H1 (cell line): ENCODE data around the gene PITPNC1.

Experiments used
- CEBPB ChIP-seq: IDR thresholded peaks from 2 replicates; pipeline ENCODE4 v1.6.1; 2012; ENCODE audit warnings: low read depth, low read length
- EZH2 ChIP-seq: fragments of 200-600 bp; sonication (generic); IDR thresholded peaks from 2 replicates; pipeline ENCODE4 v1.7.1; 2012; ENCODE audit warnings: low read depth, mild to moderate bottlenecking, moderate library complexity, low read length, inconsistent platforms; ENCODE audit not compliant: severe bottlenecking
- GTF2F1 ChIP-seq: IDR thresholded peaks from 2 replicates; pipeline ENCODE4 v1.6.1; 2012; ENCODE audit warnings: low read depth, low read length, improper control_type of control experiment, borderline replicate concordance
- HDAC6 ChIP-seq: IDR thresholded peaks from one replicate; pipeline ENCODE4 v1.7.1; 2012; ENCODE audit warnings: low read depth, mild to moderate bottlenecking, inconsistent platforms, low read length, moderate library complexity
- POLR2A ChIP-seq, 2 experiments: IDR thresholded peaks; 1 replicate in 1 of 2; 2 replicates in 1 of 2; pipeline ENCODE4 v1.6.1; 2011; ENCODE audit warnings: low read depth in 2 of 2, low read length in 2 of 2, mild to moderate bottlenecking in 2 of 2; ENCODE audit errors: control extremely low read depth in 1 of 2
- POU5F1 ChIP-seq: IDR thresholded peaks from 2 replicates; pipeline ENCODE4 v1.6.1; 2011; ENCODE audit warnings: low read depth, mild to moderate bottlenecking, low read length, moderate library complexity
- YY1 ChIP-seq: IDR thresholded peaks from 2 replicates; pipeline ENCODE4 v1.6.1; 2011; ENCODE audit warnings: low read depth, mild to moderate bottlenecking, low read length
- TF ChIP-seq, protein P1 (sequence below), 3 experiments: IDR thresholded peaks; 1 replicate in 2 of 3; 2 replicates in 1 of 3; pipeline versions ENCODE4 v1.5.1 to v1.6.1; 2011; ENCODE audit warnings: low read length in 3 of 3, mild to moderate bottlenecking in 3 of 3, inconsistent platforms in 2 of 3, low read depth in 1 of 3, moderate library complexity in 1 of 3; ENCODE audit not compliant: insufficient read depth in 1 of 3; ENCODE audit errors: control extremely low read depth in 1 of 3

DNA sequence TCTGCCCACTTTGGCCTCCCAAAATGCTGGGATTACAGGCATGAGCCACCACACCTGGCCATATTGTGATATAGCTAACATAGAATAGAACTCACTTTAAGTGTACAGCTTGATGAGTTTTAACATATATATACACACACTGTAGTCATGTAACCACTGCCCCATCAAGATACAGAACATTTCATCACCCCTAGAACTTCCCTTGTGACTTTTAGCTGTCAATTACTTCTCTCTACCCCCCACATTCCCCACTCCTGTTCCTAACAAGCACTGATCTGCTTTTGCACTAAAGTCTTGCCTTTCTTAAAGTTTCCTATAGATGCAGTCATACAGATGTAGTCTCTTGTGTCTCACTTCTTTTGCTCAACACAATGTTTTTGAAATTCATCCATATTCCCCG lies 93.1 kb downstream of the PITPNC1 start:
- no peak for TF ChIP-seq CEBPB
- TF ChIP-seq YY1, result no peak
- TF ChIP-seq, protein P1, sequence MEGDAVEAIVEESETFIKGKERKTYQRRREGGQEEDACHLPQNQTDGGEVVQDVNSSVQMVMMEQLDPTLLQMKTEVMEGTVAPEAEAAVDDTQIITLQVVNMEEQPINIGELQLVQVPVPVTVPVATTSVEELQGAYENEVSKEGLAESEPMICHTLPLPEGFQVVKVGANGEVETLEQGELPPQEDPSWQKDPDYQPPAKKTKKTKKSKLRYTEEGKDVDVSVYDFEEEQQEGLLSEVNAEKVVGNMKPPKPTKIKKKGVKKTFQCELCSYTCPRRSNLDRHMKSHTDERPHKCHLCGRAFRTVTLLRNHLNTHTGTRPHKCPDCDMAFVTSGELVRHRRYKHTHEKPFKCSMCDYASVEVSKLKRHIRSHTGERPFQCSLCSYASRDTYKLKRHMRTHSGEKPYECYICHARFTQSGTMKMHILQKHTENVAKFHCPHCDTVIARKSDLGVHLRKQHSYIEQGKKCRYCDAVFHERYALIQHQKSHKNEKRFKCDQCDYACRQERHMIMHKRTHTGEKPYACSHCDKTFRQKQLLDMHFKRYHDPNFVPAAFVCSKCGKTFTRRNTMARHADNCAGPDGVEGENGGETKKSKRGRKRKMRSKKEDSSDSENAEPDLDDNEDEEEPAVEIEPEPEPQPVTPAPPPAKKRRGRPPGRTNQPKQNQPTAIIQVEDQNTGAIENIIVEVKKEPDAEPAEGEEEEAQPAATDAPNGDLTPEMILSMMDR (IDR thresholded peaks at IDR 0.05; ENCODE audit: control extremely low read depth in 1 of 3, insufficient read depth in 1 of 3, low read depth in 1 of 3, low read length in 3 of 3), result no peak
- no peak for TF ChIP-seq POU5F1
- no peak for TF ChIP-seq GTF2F1
- no peak for TF ChIP-seq POLR2A (IDR thresholded peaks at IDR 0.05; ENCODE audit: control extremely low read depth in 1 of 2, low read depth in 2 of 2, low read length in 2 of 2)
- TF ChIP-seq EZH2, result no peak
- TF ChIP-seq HDAC6, result no peak
